ENCODE measurements around the gene PDHX.

PDHX gene

DNA sequence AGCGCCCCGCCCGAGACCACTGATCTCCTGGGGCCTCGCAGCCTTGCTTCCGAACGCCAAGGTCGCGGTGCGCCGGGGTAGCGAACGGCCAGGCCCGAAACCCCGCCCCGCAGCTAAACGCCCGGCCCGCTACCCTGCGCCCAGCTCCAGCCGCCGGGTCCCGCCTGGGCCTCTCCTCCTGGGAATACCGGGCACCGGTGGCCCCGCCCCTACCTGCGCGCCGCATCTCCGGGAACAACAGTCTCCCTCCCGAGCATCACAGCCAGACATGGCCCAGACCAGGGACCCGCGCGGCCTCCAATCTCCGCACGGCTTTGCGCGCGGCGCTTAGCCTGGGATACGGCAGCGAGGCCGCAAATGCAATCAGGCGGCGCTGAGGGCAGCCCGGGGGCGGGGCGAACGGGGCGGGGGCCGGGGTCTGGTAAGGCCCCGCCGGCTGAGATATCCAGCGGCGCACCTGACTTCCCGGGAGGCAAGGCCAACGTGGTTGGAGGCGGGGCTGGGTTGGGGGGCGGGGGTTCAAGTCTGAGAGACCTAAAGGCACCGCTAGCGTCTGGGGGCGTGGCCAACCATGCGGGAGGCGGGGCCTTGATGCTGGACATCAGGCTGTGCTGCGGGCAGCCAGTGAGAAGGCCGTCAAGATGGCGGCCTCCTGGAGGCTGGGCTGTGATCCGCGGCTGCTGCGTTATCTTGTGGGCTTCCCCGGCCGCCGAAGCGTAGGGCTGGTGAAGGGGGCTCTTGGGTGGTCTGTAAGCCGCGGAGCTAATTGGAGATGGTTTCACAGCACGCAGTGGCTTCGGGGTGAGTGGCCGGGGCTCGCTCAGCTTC, at the start of gene PDHX, which contains the start of gene APIP:
TSS of gene PDHX (plus strand) at position 604 of the 828 bp plus-strand sequence. CDS start at position 642, 38 bp downstream.
TSS of gene APIP (minus strand) at position 365 of the 828 bp plus-strand sequence. CDS start at position 270, 95 bp downstream.
- Histone ChIP-seq H3K27ac (peak within 1 kb of the TSS; percentile 84), H3K9ac (ENCODE audit: insufficient read length) (peak within 1 kb of the TSS; percentile 93), H3K9me3 (ENCODE audit: low read depth, low read length) (no peaks in the 10 kb centered on the region), H3K36me3 (ENCODE audit: insufficient read depth, low read length) (peaks cover 9% of the 10 kb centered on the region), H3K4me3 (peak within 1 kb of the TSS; percentile 97)
- peak; percentile 51 for DNase-seq (ENCODE audit: low read depth, low spot score)
- TF ChIP-seq FOXP2 (optimal IDR thresholded peaks at IDR 0.05; ENCODE audit: control extremely low read depth, extremely low read length, insufficient read depth) (no peak), EZH2 (IDR thresholded peaks at IDR 0.05) (no peak), POLR2AphosphoS5 (IDR thresholded peaks at IDR 0.05; ENCODE audit: borderline replicate concordance, low read depth, low read length) (peak; percentile 80)

DNA sequence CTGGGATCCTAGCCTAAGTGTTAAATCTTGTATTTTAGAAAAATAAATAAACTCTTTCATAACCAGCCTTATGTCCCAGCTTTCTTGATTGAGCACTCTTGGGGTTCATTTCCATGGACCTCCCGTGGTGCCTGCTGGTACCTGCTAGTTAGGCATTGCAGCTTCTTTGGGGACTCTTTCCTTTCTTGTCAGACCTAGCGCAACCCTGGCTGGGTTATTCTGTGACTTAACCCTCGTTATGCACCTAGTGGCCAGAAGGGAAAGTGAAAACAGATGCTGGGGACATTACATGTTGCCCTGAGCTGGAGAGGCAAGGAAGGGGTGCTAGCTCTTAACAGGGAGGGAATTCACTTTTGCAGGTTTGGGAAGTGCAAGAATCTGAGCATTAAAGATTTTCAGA, 47.0 kb upstream of the PDHX start:
- no peak for TF ChIP-seq FOXP2 (optimal IDR thresholded peaks at IDR 0.05; ENCODE audit: control extremely low read depth, extremely low read length, insufficient read depth)
- no peak for TF ChIP-seq EZH2 (IDR thresholded peaks at IDR 0.05)
- TF ChIP-seq POLR2AphosphoS5 (IDR thresholded peaks at IDR 0.05; ENCODE audit: borderline replicate concordance, low read depth, low read length) = no peak
- DNase-seq (ENCODE audit: low read depth, low spot score) = no peak
- Histone ChIP-seq H3K9ac (ENCODE audit: insufficient read length) (no peak overlapping the region), H3K4me3 (no peak overlapping the region), H3K27ac (no peak overlapping the region), H3K9me3 (ENCODE audit: low read depth, low read length) (no peaks in the 10 kb centered on the region), H3K36me3 (ENCODE audit: insufficient read depth, low read length) (no peaks in the 10 kb centered on the region)

DNA sequence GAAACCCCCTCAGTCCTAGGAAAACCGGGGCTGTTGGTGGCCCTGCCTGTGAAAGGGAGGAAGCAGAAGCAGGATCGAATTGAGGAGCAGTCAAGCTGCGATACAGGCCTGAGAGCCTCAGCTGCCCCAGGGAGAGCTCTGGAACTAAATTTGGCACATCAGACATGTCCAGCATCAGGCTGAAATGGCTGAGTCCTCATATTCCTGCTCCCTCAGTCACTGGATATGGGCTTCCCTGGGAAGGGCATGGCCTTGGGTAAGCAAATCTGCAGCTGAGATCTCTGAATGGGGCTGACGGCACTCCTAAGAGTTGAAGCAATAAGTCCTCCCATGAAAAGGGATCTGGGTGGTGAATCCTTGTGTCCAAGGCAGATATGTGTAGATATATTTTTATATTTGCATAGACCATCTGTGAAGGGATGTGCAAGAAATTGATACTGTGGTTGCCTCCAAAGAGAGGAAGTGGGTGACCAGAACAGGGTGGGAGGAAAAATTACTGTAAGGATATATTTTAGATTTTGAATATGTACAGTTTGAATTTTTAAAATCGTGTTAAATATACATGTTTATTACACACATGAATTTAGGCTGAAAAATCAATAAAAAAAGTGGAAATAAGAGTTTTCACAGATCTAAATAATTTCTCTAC, 45.7 kb upstream of the PDHX start:
- no peaks in the 10 kb centered on the region for H3K9me3 ChIP-seq (ENCODE audit: low read depth, low read length)
- no peak overlapping the region for H3K9ac ChIP-seq (ENCODE audit: insufficient read length)
- DNase-seq (ENCODE audit: low read depth, low spot score) = no peak
- no peak for TF ChIP-seq EZH2 (IDR thresholded peaks at IDR 0.05)
- no peak for TF ChIP-seq FOXP2 (optimal IDR thresholded peaks at IDR 0.05; ENCODE audit: control extremely low read depth, extremely low read length, insufficient read depth)
- no peak for TF ChIP-seq POLR2AphosphoS5 (IDR thresholded peaks at IDR 0.05; ENCODE audit: borderline replicate concordance, low read depth, low read length)
- H3K27ac ChIP-seq = no peak overlapping the region
- H3K36me3 ChIP-seq (ENCODE audit: insufficient read depth, low read length) = no peaks in the 10 kb centered on the region
- no peak overlapping the region for H3K4me3 ChIP-seq

DNA sequence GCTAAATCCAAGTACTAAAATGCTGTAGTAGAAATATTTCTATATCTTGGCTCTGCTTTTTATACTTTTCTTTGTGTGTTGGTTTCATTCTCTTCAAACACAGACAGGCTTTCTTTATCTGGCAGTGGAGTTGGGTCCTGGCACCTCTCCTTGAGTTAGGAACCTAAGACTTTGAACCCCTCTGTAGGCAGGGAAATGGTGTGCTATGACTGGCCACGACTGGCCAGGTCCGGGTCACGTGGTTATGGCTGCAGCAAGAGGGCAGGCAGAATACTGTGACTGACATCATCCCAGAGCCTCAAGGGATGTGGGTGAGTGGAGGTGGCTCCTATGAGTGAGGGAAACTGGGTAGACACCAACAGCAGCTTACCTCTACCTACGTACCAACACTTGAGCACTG, 42.2 kb upstream of the PDHX start:
- DNase-seq (ENCODE audit: low read depth, low spot score) = no peak
- H3K9me3 ChIP-seq (ENCODE audit: low read depth, low read length) = no peaks in the 10 kb centered on the region
- H3K9ac ChIP-seq (ENCODE audit: insufficient read length) = no peak overlapping the region
- no peak overlapping the region for H3K27ac ChIP-seq
- no peaks in the 10 kb centered on the region for H3K36me3 ChIP-seq (ENCODE audit: insufficient read depth, low read length)
- TF ChIP-seq EZH2 (IDR thresholded peaks at IDR 0.05) (no peak), POLR2AphosphoS5 (IDR thresholded peaks at IDR 0.05; ENCODE audit: borderline replicate concordance, low read depth, low read length) (no peak), FOXP2 (optimal IDR thresholded peaks at IDR 0.05; ENCODE audit: control extremely low read depth, extremely low read length, insufficient read depth) (no peak)
- no peak overlapping the region for H3K4me3 ChIP-seq

DNA sequence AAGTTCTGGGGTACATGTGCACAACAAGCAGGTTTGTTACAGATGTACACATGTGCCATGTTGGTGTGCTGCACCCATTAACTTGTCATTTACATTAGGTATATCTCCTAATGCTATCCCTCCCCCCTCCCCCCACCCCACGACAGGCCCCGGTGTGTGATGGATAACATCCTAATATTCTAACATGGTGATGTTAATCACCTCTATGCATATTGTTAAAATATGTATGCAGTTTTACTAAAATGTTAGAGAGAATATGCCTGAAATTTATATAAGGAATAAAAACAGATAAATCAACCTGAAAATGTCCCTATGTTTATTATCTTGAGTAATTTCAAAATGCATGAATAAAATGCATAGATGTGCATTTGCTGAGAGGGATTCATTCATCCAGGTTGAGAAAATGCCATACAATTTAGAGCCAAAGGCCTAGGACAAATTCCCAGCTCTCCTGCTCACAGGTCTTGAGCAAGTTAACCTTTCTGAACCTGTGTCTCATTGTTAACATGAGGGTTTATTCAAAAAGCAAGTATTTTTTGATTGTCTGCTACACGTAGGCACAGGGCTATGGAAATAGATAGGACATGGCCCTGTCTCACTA, 38.9 kb upstream of the PDHX start:
- peaks cover 6% of the 10 kb centered on the region for H3K36me3 ChIP-seq (ENCODE audit: insufficient read depth, low read length)
- no peak overlapping the region for H3K27ac ChIP-seq
- no peak overlapping the region for H3K9ac ChIP-seq (ENCODE audit: insufficient read length)
- H3K9me3 ChIP-seq (ENCODE audit: low read depth, low read length) = no peaks in the 10 kb centered on the region
- H3K4me3 ChIP-seq = no peak overlapping the region
- TF ChIP-seq EZH2 (IDR thresholded peaks at IDR 0.05) = no peak
- no peak for TF ChIP-seq FOXP2 (optimal IDR thresholded peaks at IDR 0.05; ENCODE audit: control extremely low read depth, extremely low read length, insufficient read depth)
- TF ChIP-seq POLR2AphosphoS5 (IDR thresholded peaks at IDR 0.05; ENCODE audit: borderline replicate concordance, low read depth, low read length) = no peak
- no peak for DNase-seq (ENCODE audit: low read depth, low spot score)

DNA sequence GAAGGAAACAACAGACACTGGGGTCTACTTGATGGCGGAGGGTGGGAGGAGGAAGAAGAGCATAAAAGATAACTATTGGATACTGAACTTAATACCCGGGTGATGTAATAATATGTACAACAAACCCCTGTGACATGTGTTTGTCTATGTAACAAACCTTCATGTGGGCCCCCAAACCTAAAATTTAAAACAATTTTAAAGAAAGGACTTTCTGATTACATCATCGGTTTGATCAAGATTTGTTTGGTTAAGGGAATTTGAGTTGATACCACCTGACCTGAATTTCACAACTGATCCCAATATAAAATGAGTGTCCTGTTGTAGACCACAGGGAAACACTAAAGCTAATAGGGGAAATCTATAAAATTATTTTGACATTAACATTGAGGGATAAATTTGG, 34.5 kb upstream of the PDHX start:
- no peaks in the 10 kb centered on the region for H3K9me3 ChIP-seq (ENCODE audit: low read depth, low read length)
- H3K36me3 ChIP-seq (ENCODE audit: insufficient read depth, low read length) = peaks cover 6% of the 10 kb centered on the region
- H3K27ac ChIP-seq = no peak overlapping the region
- TF ChIP-seq EZH2 (IDR thresholded peaks at IDR 0.05) = no peak
- no peak for TF ChIP-seq POLR2AphosphoS5 (IDR thresholded peaks at IDR 0.05; ENCODE audit: borderline replicate concordance, low read depth, low read length)
- no peak for TF ChIP-seq FOXP2 (optimal IDR thresholded peaks at IDR 0.05; ENCODE audit: control extremely low read depth, extremely low read length, insufficient read depth)
- no peak overlapping the region for H3K9ac ChIP-seq (ENCODE audit: insufficient read length)
- no peak for DNase-seq (ENCODE audit: low read depth, low spot score)
- H3K4me3 ChIP-seq = no peak overlapping the region

DNA sequence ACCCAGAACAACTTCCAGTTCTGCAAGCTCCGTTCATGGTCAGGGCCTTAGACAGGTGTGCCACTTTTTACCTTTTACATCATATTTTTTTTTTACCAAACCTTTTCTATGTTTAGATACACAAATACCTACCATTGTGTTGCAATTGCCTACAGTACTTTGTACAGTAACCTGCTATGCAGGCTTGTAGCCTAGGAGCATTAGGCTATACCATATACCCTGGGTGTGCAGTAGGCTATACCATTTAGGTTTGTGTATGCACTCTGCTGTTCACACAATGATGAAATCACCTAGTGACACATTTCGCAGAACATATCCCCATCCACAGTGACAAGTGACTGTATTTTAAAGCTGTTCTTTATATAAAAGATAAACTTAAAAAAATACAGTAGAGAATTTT, 29.8 kb upstream of the PDHX start:
- no peak overlapping the region for H3K9ac ChIP-seq (ENCODE audit: insufficient read length)
- no peak overlapping the region for H3K4me3 ChIP-seq
- H3K9me3 ChIP-seq (ENCODE audit: low read depth, low read length) = no peaks in the 10 kb centered on the region
- peaks cover 5% of the 10 kb centered on the region for H3K36me3 ChIP-seq (ENCODE audit: insufficient read depth, low read length)
- no peak overlapping the region for H3K27ac ChIP-seq
- TF ChIP-seq EZH2 (IDR thresholded peaks at IDR 0.05) = no peak
- no peak for TF ChIP-seq FOXP2 (optimal IDR thresholded peaks at IDR 0.05; ENCODE audit: control extremely low read depth, extremely low read length, insufficient read depth)
- no peak for TF ChIP-seq POLR2AphosphoS5 (IDR thresholded peaks at IDR 0.05; ENCODE audit: borderline replicate concordance, low read depth, low read length)
- no peak for DNase-seq (ENCODE audit: low read depth, low spot score)

DNA sequence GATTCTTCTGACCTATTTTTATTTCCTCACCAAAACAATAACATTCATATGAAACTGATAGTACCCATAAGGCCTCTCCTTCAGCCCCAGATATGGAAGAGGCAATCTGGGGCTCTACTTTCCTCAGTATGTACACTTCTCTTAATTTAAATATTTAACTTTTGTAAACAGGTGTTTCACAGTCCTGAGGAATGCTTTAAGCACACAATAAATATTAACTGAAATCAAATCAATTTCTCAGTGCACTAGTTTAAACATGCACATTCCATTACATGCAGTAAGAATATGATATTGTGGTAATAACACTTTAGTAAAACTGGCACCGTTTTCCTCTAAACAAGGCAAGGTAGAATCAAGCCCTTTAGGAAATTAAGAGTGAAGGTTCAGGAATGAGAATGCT, 29.2 kb upstream of the PDHX start:
- Histone ChIP-seq H3K27ac (no peak overlapping the region), H3K9me3 (ENCODE audit: low read depth, low read length) (no peaks in the 10 kb centered on the region), H3K36me3 (ENCODE audit: insufficient read depth, low read length) (no peaks in the 10 kb centered on the region), H3K4me3 (no peak overlapping the region), H3K9ac (ENCODE audit: insufficient read length) (no peak overlapping the region)
- no peak for DNase-seq (ENCODE audit: low read depth, low spot score)
- TF ChIP-seq FOXP2 (optimal IDR thresholded peaks at IDR 0.05; ENCODE audit: control extremely low read depth, extremely low read length, insufficient read depth) (no peak), POLR2AphosphoS5 (IDR thresholded peaks at IDR 0.05; ENCODE audit: borderline replicate concordance, low read depth, low read length) (no peak)

All from SK-N-MC (cell line).